ENCODE measurements around the gene SCTR. TPM values are rescaled to one million over a fixed set of nuclear protein-coding genes. Genes with fewer than 3 reads are reported as not detected.

Gene SCTR
- total and polyA plus RNA-seq, 2 of the 13 experiments (the other 11 are each of a cell fraction or from before 2014, with no cell fraction given), result not detected

GRCh38 chr2:119433636-119434327 lies 90.5 kb downstream of the SCTR start (continued):
- TF ChIP-seq NR0B2 (CRISPR knock-in tag; IDR thresholded peaks at IDR 0.05), result no peak
- no peak for TF ChIP-seq ZFP1 (CRISPR knock-in tag; IDR thresholded peaks at IDR 0.05)
- TF ChIP-seq SMARCC2 (IDR thresholded peaks at IDR 0.05), result no peak
- no peak for TF ChIP-seq ZNF547 (CRISPR knock-in tag; IDR thresholded peaks at IDR 0.05)
- no peak for TF ChIP-seq ARNT2 (CRISPR knock-in tag; IDR thresholded peaks at IDR 0.05; ENCODE audit: low read depth)
- no peak for TF ChIP-seq CSRNP1 (CRISPR knock-in tag; IDR thresholded peaks at IDR 0.05)
- no peak for TF ChIP-seq SCMH1 (CRISPR knock-in tag; IDR thresholded peaks at IDR 0.05; ENCODE audit: borderline replicate concordance)
- peak; percentile 45 for TF ChIP-seq HDAC1 (CRISPR knock-in tag; IDR thresholded peaks at IDR 0.05)
- no peak; the same call in 1 of the 2 replicates for TF ChIP-seq PAF1 (CRISPR knock-in tag; IDR thresholded peaks at IDR 0.05)
- TF ChIP-seq CEBPG (CRISPR knock-in tag; IDR thresholded peaks at IDR 0.05), result no peak
- TF ChIP-seq HIC2 (CRISPR knock-in tag; IDR thresholded peaks at IDR 0.05; ENCODE audit: low read depth), result no peak
- no peak for TF ChIP-seq SNAI1 (CRISPR knock-in tag; IDR thresholded peaks at IDR 0.05; ENCODE audit: borderline replicate concordance)
- TF ChIP-seq TRIM22 (IDR thresholded peaks at IDR 0.05), result no peak
- TF ChIP-seq ZSCAN25 (CRISPR knock-in tag; IDR thresholded peaks at IDR 0.05), result no peak
- TF ChIP-seq ZNF280B (CRISPR knock-in tag; IDR thresholded peaks at IDR 0.05; ENCODE audit: borderline replicate concordance), result no peak
- no peak for TF ChIP-seq SRF (IDR thresholded peaks at IDR 0.05; ENCODE audit: low read depth, low read length)
- no peak for TF ChIP-seq ZNF138 (CRISPR knock-in tag; IDR thresholded peaks at IDR 0.05; ENCODE audit: low read depth)
- peak; percentile 61; the same call in 1 of the 2 replicates for TF ChIP-seq ESRRA (CRISPR knock-in tag; IDR thresholded peaks at IDR 0.05; ENCODE audit: low read depth)
- peak; percentile 54; the same call in 1 of the 2 replicates for TF ChIP-seq ZNF414 (CRISPR knock-in tag; IDR thresholded peaks at IDR 0.05)
- TF ChIP-seq ZNF260 (CRISPR knock-in tag; IDR thresholded peaks at IDR 0.05; ENCODE audit: borderline replicate concordance, low read depth), result no peak
- no peak for TF ChIP-seq CHCHD3 (CRISPR knock-in tag; IDR thresholded peaks at IDR 0.05)
- no peak for TF ChIP-seq KLF13 (CRISPR knock-in tag; IDR thresholded peaks at IDR 0.05)
